Lung (tissue), 12 donors: ENCODE measurements around the gene USP8. TPM values are rescaled to one million over a fixed set of nuclear protein-coding genes. Genes with fewer than 3 reads are reported as not detected.
"Not testable (repeated sequence)": the region's sequence is repeated elsewhere in the genome, so short reads cannot be mapped to it uniquely, and the experiment has no call there.

Experiments
- ATAC-seq: fragments of 200-7000 bp; cut with Tn5 transposase; one replicate; pipeline ENCODE4 v1.9.1; 2020; ENCODE audit warnings: moderate number of reproducible peaks; ENCODE audit not compliant: insufficient read depth, low FRiP score
- DNase-seq, 3 donors: peaks; one replicate each; pipeline ENCODE4 v3.0.0-alpha.2; 2013 to 2017
- H3K27ac ChIP-seq, 2 donors: one replicate each; pipeline ENCODE4 v1.5.1; 2013; ENCODE audit warnings: mild to moderate bottlenecking in 2 of 2, moderate library complexity in 2 of 2, control low read depth in 1 of 2, inconsistent platforms in 1 of 2, low read depth in 1 of 2, low read length in 1 of 2
- H3K27me3 ChIP-seq, 3 donors: one replicate each; pipeline ENCODE4 v1.5.1; 2013; ENCODE audit warnings: low read length in 2 of 3; ENCODE audit not compliant: control insufficient read depth in 3 of 3, insufficient read depth in 3 of 3
- H3K36me3 ChIP-seq, 4 donors: one replicate each; pipeline ENCODE4 v1.5.1; 2013; ENCODE audit warnings: low read length in 4 of 4, mild to moderate bottlenecking in 1 of 4, moderate library complexity in 1 of 4; ENCODE audit not compliant: control insufficient read depth in 4 of 4, insufficient read depth in 4 of 4
- H3K4me1 ChIP-seq, 5 donors: one replicate each; pipeline ENCODE4 v1.5.1; 2013; ENCODE audit warnings: low read length in 5 of 5, mild to moderate bottlenecking in 2 of 5, moderate library complexity in 1 of 5; ENCODE audit not compliant: control insufficient read depth in 5 of 5, insufficient read depth in 5 of 5
- H3K4me3 ChIP-seq: one replicate; pipeline ENCODE4 v1.5.1; 2013; ENCODE audit warnings: mild to moderate bottlenecking, control low read depth, moderate library complexity
- H3K9ac ChIP-seq, 2 donors: one replicate each; pipeline ENCODE4 v1.5.1; 2013; ENCODE audit warnings: low read length in 2 of 2, control low read depth in 1 of 2; ENCODE audit not compliant: insufficient read depth in 1 of 2
- H3K9me3 ChIP-seq, 4 donors: one replicate each; pipeline ENCODE4 v1.5.1; 2013; ENCODE audit warnings: low read length in 3 of 4, mild to moderate bottlenecking in 1 of 4, moderate library complexity in 1 of 4; ENCODE audit not compliant: control insufficient read depth in 4 of 4, insufficient read depth in 3 of 4
- CTCF ChIP-seq: IDR thresholded peaks from 2 replicates; pipeline ENCODE4 v1.5.1; 2012; ENCODE audit warnings: mild to moderate bottlenecking; ENCODE audit errors: control extremely low read depth, extremely low read depth
- WGBS, 2 donors: extraction: QIAGEN DNeasy Blood & Tissue Kit; methylation state at CpG; one replicate each; pipeline ENCODE4 v1.1.7; 2013; 5-methylcytosine and 5-hydroxymethylcytosine counted together
- polyA plus RNA-seq, 2 donors: library from polyadenylated mRNA; stranded (reverse); fragments of 200-250 nt; gene quantifications; one replicate each; pipeline ENCODE4 v1.2.1, GENCODE V29; 2013
- total RNA-seq, 2 donors: library from RNA; depleted of rRNA in 1 of 2; stranded (reverse); fragments of >200 nt in 1 of 2; gene quantifications; one replicate each; pipeline ENCODE4 v1.2.1, GENCODE V29; 2014 to 2021
- donor health status: control.
- donor health status: control.
- donor health status: Bipolar disorder and iron deficiency.
- donor health status: healthy.
- donor health status: DM: yes; HTN: yes; CAD: no.

The USP8 gene
- total and polyA plus RNA-seq, 4 donors: 14.0 to 92.1 (median 41.3) TPM

- Histone ChIP-seq H3K9me3 (no peaks in the 10 kb centered on the region), H3K4me3 (no peak overlapping the region), H3K27ac (no peak overlapping the region), H3K27me3 (no peaks in the 10 kb centered on the region), H3K4me1 (no peaks in the 10 kb centered on the region), H3K36me3 (peaks cover 14 to 37% (median 20%) of the 10 kb centered on the region in 4 donors), H3K9ac (no peak overlapping the region)
- TF ChIP-seq CTCF: no peak
- ATAC-seq (no peak), DNase-seq (no peak)
- WGBS, 2 donors: 96 to 97% methylated on average over 1 of the region's 1 CpG
These were observed 60.6 kb downstream of the USP8 start for GRCh38 chr15:50484781-50485180.

GRCh38 chr15:50485389-50485788 is 61.2 kb downstream of the USP8 start:
- Histone ChIP-seq H3K4me1 (no peaks in the 10 kb centered on the region), H3K9me3 (no peaks in the 10 kb centered on the region), H3K36me3 (peaks cover 13 to 38% (median 23%) of the 10 kb centered on the region in 4 donors), H3K27me3 (no peaks in the 10 kb centered on the region), H3K27ac (no peak overlapping the region), H3K9ac (no peak overlapping the region), H3K4me3 (no peak overlapping the region)
- DNase-seq (no peak), ATAC-seq (no peak)
- 96 to 98% methylated on average over 3 of the region's 3 CpGs for WGBS, 2 donors
- no peak for TF ChIP-seq CTCF

- TF ChIP-seq CTCF: no peak
- H3K4me1 ChIP-seq: no peaks in the 10 kb centered on the region
- H3K9me3 ChIP-seq: no peaks in the 10 kb centered on the region
- DNase-seq (no peak), ATAC-seq (no peak)
- no peaks in the 10 kb centered on the region for H3K27me3 ChIP-seq
- no peak overlapping the region for H3K27ac ChIP-seq
- H3K9ac ChIP-seq: no peak overlapping the region
- peaks cover 14 to 33% (median 20%) of the 10 kb centered on the region in 4 donors for H3K36me3 ChIP-seq
- no peak overlapping the region for H3K4me3 ChIP-seq
These were observed 63.1 kb downstream of the USP8 start for GRCh38 chr15:50487287-50487686.

GRCh38 chr15:50493625-50494024 is 69.4 kb downstream of the USP8 start:
- DNase-seq (no peak), ATAC-seq (no peak)
- 94 to 97% methylated on average over 3 of the region's 3 CpGs for WGBS, 2 donors
- Histone ChIP-seq H3K4me3 (no peak overlapping the region), H3K27ac (no peak overlapping the region), H3K9me3 (no peaks in the 10 kb centered on the region), H3K27me3 (no peaks in the 10 kb centered on the region), H3K36me3 (peaks cover 19 to 47% (median 28%) of the 10 kb centered on the region in 4 donors), H3K9ac (no peak overlapping the region), H3K4me1 (no peaks in the 10 kb centered on the region)
- no peak for TF ChIP-seq CTCF

- H3K27ac ChIP-seq, H3K9ac ChIP-seq, ATAC-seq, H3K9me3 ChIP-seq, H3K4me1 ChIP-seq, H3K27me3 ChIP-seq, DNase-seq, H3K4me3 ChIP-seq: not testable (repeated sequence)
- H3K36me3 ChIP-seq: peaks cover 19 to 47% (median 30%) of the 10 kb centered on the region in 4 donors
- WGBS, 2 donors: 93 to 94% methylated on average over 2 of the region's 2 CpGs
These were observed 70.3 kb downstream of the USP8 start for GRCh38 chr15:50494547-50494946.
